ENCODE data around the gene GDF15.
"Not testable (repeated sequence)": the region's sequence is repeated elsewhere in the genome, so short reads cannot be mapped to it uniquely, and the experiment has no call there.

Gene GDF15

GRCh38 chr19:18385675-18386542, at the start of gene GDF15:
Gene GDF15, plus strand, starts transcription at chr19:18386158. Its CDS starts 32 bp downstream, at chr19:18386190.
- FAIRE-seq: no peak

GRCh38 chr19:18338541-18338940, 47.4 kb upstream of the GDF15 start:
- no peak for FAIRE-seq

GRCh38 chr19:18339723-18340122, 46.2 kb upstream of the GDF15 start:
- no peak for FAIRE-seq

GRCh38 chr19:18340190-18340989, 45.6 kb upstream of the GDF15 start, which contains the start of gene PGPEP1:
Gene PGPEP1, plus strand, starts transcription at chr19:18340598. Its CDS starts 84 bp downstream, at chr19:18340682.
- no peak for FAIRE-seq

- no peak for FAIRE-seq
These were observed 44.7 kb upstream of the GDF15 start for GRCh38 chr19:18340990-18341868.

GRCh38 chr19:18342090-18342632, 43.8 kb upstream of the GDF15 start:
- no peak for FAIRE-seq

GRCh38 chr19:18344582-18344950, 41.4 kb upstream of the GDF15 start:
- no peak for FAIRE-seq

- FAIRE-seq: no peak
These were observed 40.7 kb upstream of the GDF15 start for GRCh38 chr19:18345296-18345695.

- FAIRE-seq: no peak
These were observed 39.9 kb upstream of the GDF15 start for GRCh38 chr19:18346091-18346490.

GRCh38 chr19:18348171-18348570, 37.8 kb upstream of the GDF15 start:
- no peak for FAIRE-seq

- FAIRE-seq: not testable (repeated sequence)
These were observed 37.1 kb upstream of the GDF15 start for GRCh38 chr19:18348818-18349339.

GRCh38 chr19:18349524-18350128, 36.3 kb upstream of the GDF15 start:
- FAIRE-seq: peak; percentile 82

- FAIRE-seq: no peak
These were observed 35.5 kb upstream of the GDF15 start for GRCh38 chr19:18350490-18350889.

- FAIRE-seq: no peak
These were observed 34.4 kb upstream of the GDF15 start for GRCh38 chr19:18351544-18351943.

GRCh38 chr19:18353378-18354005, 32.5 kb upstream of the GDF15 start:
- no peak for FAIRE-seq

- not testable (repeated sequence) for FAIRE-seq
These were observed 31.2 kb upstream of the GDF15 start for GRCh38 chr19:18354743-18355142.

- FAIRE-seq: no peak
These were observed 28.9 kb upstream of the GDF15 start for GRCh38 chr19:18357041-18357440.

- FAIRE-seq: no peak
These were observed 24.3 kb upstream of the GDF15 start for GRCh38 chr19:18361646-18362045.

- FAIRE-seq: no peak
These were observed 22.9 kb upstream of the GDF15 start for GRCh38 chr19:18362934-18363542.

GRCh38 chr19:18363787-18364186, 22.2 kb upstream of the GDF15 start:
- no peak for FAIRE-seq
